ENCODE data around the gene FLACC1. TPM values are rescaled to one million over a fixed set of nuclear protein-coding genes. Genes with fewer than 3 reads are reported as not detected.

Gene FLACC1
- total RNA-seq, 4 donors from 2014 or later: 0.68 to 4.7 (median 1.9) TPM

DNA sequence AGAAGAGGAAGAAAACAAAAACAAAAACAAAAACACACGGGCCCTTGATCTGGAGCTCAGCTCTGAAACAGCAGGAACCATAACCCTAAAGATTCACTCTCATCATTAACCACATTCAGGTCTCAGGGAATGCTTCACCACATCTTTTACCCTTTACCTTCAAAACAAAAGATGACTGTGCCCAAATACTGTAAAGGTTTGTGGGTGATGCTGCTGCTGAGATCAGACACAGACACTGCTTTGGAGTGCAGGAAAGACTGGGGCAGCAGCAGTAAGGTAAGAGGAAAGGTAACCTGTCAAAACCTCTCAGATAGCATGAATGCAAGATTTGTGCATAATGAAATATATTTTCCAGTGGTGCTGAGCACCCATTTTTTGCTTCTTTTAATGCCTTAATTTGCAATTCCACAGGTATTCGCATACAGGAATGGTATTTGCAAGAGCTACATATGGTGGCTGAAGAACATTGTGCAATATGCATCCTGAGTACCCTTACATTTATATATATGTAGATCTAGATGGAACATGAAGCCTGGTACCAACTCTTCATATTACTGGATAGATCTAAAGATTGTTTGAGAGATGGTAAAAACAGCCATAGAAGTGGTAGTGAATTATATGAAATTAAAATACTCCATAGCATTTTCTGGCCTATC, 4.1 kb upstream of the FLACC1 start:
- TF ChIP-seq, protein P1, sequence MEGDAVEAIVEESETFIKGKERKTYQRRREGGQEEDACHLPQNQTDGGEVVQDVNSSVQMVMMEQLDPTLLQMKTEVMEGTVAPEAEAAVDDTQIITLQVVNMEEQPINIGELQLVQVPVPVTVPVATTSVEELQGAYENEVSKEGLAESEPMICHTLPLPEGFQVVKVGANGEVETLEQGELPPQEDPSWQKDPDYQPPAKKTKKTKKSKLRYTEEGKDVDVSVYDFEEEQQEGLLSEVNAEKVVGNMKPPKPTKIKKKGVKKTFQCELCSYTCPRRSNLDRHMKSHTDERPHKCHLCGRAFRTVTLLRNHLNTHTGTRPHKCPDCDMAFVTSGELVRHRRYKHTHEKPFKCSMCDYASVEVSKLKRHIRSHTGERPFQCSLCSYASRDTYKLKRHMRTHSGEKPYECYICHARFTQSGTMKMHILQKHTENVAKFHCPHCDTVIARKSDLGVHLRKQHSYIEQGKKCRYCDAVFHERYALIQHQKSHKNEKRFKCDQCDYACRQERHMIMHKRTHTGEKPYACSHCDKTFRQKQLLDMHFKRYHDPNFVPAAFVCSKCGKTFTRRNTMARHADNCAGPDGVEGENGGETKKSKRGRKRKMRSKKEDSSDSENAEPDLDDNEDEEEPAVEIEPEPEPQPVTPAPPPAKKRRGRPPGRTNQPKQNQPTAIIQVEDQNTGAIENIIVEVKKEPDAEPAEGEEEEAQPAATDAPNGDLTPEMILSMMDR (IDR thresholded peaks at IDR 0.05; ENCODE audit: low read depth): no peak

DNA sequence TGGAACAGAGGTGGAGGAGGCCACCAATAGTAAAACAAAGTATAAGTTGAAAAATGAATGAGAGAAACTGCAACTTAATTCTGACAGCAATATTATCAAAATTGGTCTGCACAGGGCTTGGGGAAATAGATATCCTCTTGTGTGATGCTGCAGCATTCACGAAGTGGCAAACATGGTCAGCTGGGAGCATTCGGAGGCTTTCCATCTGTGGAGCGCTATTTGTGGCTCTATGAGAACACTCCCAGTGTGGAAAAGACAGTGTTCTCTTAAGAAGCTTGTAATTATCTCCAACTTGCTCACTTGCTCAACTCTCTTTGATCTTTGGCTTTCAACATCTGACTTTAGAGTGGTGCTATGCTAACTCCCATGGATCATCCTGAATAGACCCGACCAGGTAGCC, 3.1 kb upstream of the FLACC1 start:
- TF ChIP-seq, protein P1 (IDR thresholded peaks at IDR 0.05; ENCODE audit: low read depth): no peak

- TF ChIP-seq, protein P1 (IDR thresholded peaks at IDR 0.05; ENCODE audit: low read depth): no peak
Observed at GRCh38 chr2:201358684-201359083, 1.5 kb upstream of the FLACC1 start.

DNA sequence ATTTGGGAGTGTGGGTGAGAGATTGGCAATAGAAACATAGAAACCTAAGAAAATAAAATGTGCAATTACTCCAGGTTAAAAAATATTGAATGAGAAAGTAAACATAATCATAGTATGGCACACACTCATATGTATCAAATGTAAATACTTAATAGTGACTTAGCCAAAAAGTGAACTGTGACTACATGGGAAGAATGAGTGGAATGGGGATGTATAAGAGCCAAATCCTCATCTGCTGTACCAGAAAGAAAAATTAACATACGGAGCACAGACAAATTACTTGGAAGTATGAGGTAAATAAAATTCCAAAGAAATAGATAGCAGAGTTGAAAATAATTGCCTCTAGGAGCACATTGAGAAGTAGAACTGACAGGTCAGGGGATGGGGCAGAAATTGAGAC, 4.0 kb downstream of the FLACC1 start:
- TF ChIP-seq, protein P1 (IDR thresholded peaks at IDR 0.05; ENCODE audit: low read depth): no peak

DNA sequence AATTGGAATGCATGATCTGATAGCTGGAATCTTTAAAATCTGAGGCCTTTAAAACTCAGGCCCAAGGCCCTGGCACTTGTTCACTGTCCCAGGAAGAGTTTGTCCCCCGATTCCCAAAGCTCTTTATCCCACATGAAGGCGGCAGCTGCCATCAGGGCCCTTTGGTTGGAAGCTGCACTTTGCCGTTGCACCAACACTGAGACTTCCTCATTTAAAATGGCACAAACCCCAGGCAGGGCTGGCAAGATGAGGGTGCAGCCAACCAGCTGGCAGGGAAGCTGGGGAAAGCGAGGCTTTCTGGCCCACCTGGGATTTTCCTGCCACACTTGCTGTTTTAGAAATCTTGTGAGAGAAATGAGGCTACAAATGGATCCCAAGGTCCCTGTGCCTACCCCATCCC, 6.3 kb downstream of the FLACC1 start:
- TF ChIP-seq, protein P1 (IDR thresholded peaks at IDR 0.05; ENCODE audit: low read depth): no peak

DNA sequence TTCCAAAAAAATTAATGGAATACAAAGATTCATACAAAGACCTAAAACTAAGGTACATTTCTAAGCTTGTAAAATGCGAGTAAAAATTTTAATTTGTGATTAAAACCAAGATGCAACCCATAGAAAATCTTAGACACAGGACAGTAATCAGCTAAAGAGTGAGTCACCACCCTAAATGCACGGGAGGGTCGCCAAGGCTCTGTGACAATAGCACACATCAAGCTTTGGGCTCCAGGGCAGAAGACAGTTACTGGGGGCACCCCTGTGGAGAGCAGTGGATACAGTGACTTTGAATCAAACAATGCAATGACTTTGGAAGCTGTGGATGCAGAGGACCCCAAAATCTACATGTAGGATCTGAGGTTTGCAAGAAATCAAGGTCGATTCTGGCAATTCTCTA, 7.5 kb downstream of the FLACC1 start:
- TF ChIP-seq, protein P1 (IDR thresholded peaks at IDR 0.05; ENCODE audit: low read depth): no peak

GRCh38 chr2:201348758-201349157, 8.4 kb downstream of the FLACC1 start:
- TF ChIP-seq, protein P1 (IDR thresholded peaks at IDR 0.05; ENCODE audit: low read depth): no peak

Measured in subcutaneous adipose tissue (tissue), 4 donors.